CD4-positive, alpha-beta T cell (primary cell): Measurements from ENCODE around the gene FEN1. TPM values are rescaled to one million over a fixed set of nuclear protein-coding genes. Genes with fewer than 3 reads are reported as not detected.

Experiments
- ATAC-seq: fragments of 200-7000 bp; cut with Tn5 transposase; one replicate; pipeline ENCODE4 v1.10.0; 2022; ENCODE audit warnings: mild to moderate bottlenecking; ENCODE audit not compliant: poor library complexity
- CTCF ChIA-PET: fragments of 350-600 bp; sonication (Branson Sonifier 250); formaldehyde crosslinking; loops from one replicate; lab custom pipeline; 2021; ENCODE audit warnings: antibody characterized with exemption, inconsistent platforms; lab: Charles Lee
- POLR2A ChIA-PET: fragments of 350-600 bp; sonication (Branson Sonifier 250); formaldehyde crosslinking; loops from one replicate; lab custom pipeline; 2021; ENCODE audit warnings: antibody characterized with exemption, inconsistent platforms; lab: Charles Lee
- DNase-seq, 14 experiments: peaks; one replicate each; pipeline ENCODE4 v3.0.0-alpha.2; 2013 to 2020; ENCODE audit warnings: mixed read lengths in 2 of 14
- H3K27ac ChIP-seq, 2 donors: one replicate each; pipeline versions ENCODE4 v1.5.1 to v1.7.0; 2013; ENCODE audit warnings: low read length in 2 of 2, low read depth in 1 of 2, mild to moderate bottlenecking in 1 of 2
- H3K27me3 ChIP-seq, 2 experiments: 1 replicate in 1 of 2; 2 replicates in 1 of 2; pipeline versions ENCODE4 v1.6.1 to v1.7.0; 2013; ENCODE audit warnings: low read length in 2 of 2, control low read depth in 1 of 2, mild to moderate bottlenecking in 1 of 2, moderate library complexity in 1 of 2; ENCODE audit not compliant: insufficient read depth in 2 of 2, control insufficient read depth in 1 of 2
- H3K36me3 ChIP-seq: one replicate; pipeline ENCODE4 v1.6.1; 2013; ENCODE audit warnings: low read length, control low read depth; ENCODE audit not compliant: insufficient read depth
- H3K4me1 ChIP-seq: one replicate; pipeline ENCODE4 v1.6.1; 2013; ENCODE audit warnings: low read length, control low read depth; ENCODE audit not compliant: insufficient read depth
- H3K4me3 ChIP-seq: one replicate; pipeline ENCODE4 v1.5.1; 2013; ENCODE audit warnings: mild to moderate bottlenecking, low read length, moderate library complexity
- H3K9me3 ChIP-seq, 2 experiments: 1 replicate in 1 of 2; 2 replicates in 1 of 2; pipeline versions ENCODE4 v1.6.1 to v1.7.0; 2013; ENCODE audit warnings: low read length in 2 of 2, mild to moderate bottlenecking in 2 of 2, control low read depth in 1 of 2, moderate library complexity in 1 of 2; ENCODE audit not compliant: control insufficient read depth in 1 of 2, insufficient read depth in 1 of 2
- H3K27ac Mint-ChIP-seq: one replicate; pipeline ENCODE4 v1.8.0; 2020; ENCODE audit warnings: mixed read lengths
- H3K27me3 Mint-ChIP-seq: one replicate; pipeline ENCODE4 v1.8.0; 2021; ENCODE audit warnings: mixed read lengths
- H3K36me3 Mint-ChIP-seq: one replicate; pipeline ENCODE4 v1.8.0; 2021; ENCODE audit warnings: low read depth, mixed read lengths
- H3K4me1 Mint-ChIP-seq: one replicate; pipeline ENCODE4 v1.8.0; 2021; ENCODE audit warnings: low read depth, mixed read lengths
- H3K4me3 Mint-ChIP-seq: one replicate; pipeline ENCODE4 v1.8.0; 2020; ENCODE audit warnings: mild to moderate bottlenecking, mixed read lengths
- H3K9me3 Mint-ChIP-seq: one replicate; pipeline ENCODE4 v1.8.0; 2020; ENCODE audit warnings: mixed read lengths
- CTCF ChIP-seq: fragments of 200-600 bp; IDR thresholded peaks from one replicate; pipeline ENCODE4 v1.8.0; 2022; ENCODE audit warnings: antibody characterized with exemption, mild to moderate bottlenecking
- intact Hi-C, 2 experiments: fragments of 100-400 bp; cut with DNase I in 1 of 2; cut with micrococcal nuclease in 1 of 2; formaldehyde crosslinking; loops; one replicate each; pipeline versions ENCODE4 v1.15.1 to v1.9.0; 2023 to 2025; cut with DNase I, micrococcal nuclease
- total RNA-seq, 174 experiments: library from RNA in 2 of 174; stranded (reverse) in 2 of 174; gene quantifications; one replicate each; pipeline ENCODE4 v1.2.3 and lab custom pipeline; 2021 to 2026

The FEN1 gene
- total RNA-seq, 2 experiments from 2014 or later = 7.5 to 9.1 TPM

GRCh38 chr11:61832207-61832606 lies 39.5 kb downstream of the FEN1 start:
- no peak for TF ChIP-seq CTCF
- H3K27me3 ChIP-seq = peaks cover 15 to 26% of the 10 kb centered on the region in 2 experiments
- intact Hi-C loops = no loop called here
- no peak overlapping the region for H3K4me3 Mint-ChIP-seq
- peaks cover 32% of the 10 kb centered on the region for H3K4me1 Mint-ChIP-seq
- no peak overlapping the region for H3K27ac Mint-ChIP-seq
- H3K9me3 Mint-ChIP-seq = no peaks in the 10 kb centered on the region
- H3K36me3 ChIP-seq = no peaks in the 10 kb centered on the region
- peaks cover 47% of the 10 kb centered on the region for H3K4me1 ChIP-seq
- peaks cover 0 to 11% of the 10 kb centered on the region in 2 experiments for H3K9me3 ChIP-seq
- no peaks in the 10 kb centered on the region for H3K36me3 Mint-ChIP-seq
- no peak overlapping the region for H3K27ac ChIP-seq
- peaks cover 58% of the 10 kb centered on the region for H3K27me3 Mint-ChIP-seq
- ATAC-seq = no peak
- ChIA-PET POLR2A (interaction anchor here (0.6 kb wide), 1 partner anchor 32 kb away, joined by 3 read pairs; no protein-coding TSS in a partner anchor), CTCF (no interaction called here)
- DNase-seq = no peak
- H3K4me3 ChIP-seq = no peak overlapping the region

GRCh38 chr11:61832754-61833153 lies 40.0 kb downstream of the FEN1 start:
- no peak overlapping the region for H3K4me3 Mint-ChIP-seq
- no peak overlapping the region for H3K4me3 ChIP-seq
- H3K36me3 Mint-ChIP-seq = no peaks in the 10 kb centered on the region
- H3K36me3 ChIP-seq = no peaks in the 10 kb centered on the region
- TF ChIP-seq CTCF = no peak
- peaks cover 0 to 15% of the 10 kb centered on the region in 2 experiments for H3K9me3 ChIP-seq
- DNase-seq (no peak), ATAC-seq (no peak)
- intact Hi-C loops = no loop called here
- ChIA-PET CTCF (no interaction called here), POLR2A (no interaction called here)
- H3K27ac Mint-ChIP-seq = no peak overlapping the region
- H3K4me1 Mint-ChIP-seq = peaks cover 31% of the 10 kb centered on the region
- no peaks in the 10 kb centered on the region for H3K9me3 Mint-ChIP-seq
- peaks cover 55% of the 10 kb centered on the region for H3K27me3 Mint-ChIP-seq
- H3K27ac ChIP-seq = no peak overlapping the region
- H3K27me3 ChIP-seq = peaks cover 15 to 24% of the 10 kb centered on the region in 2 experiments
- H3K4me1 ChIP-seq = peaks cover 42% of the 10 kb centered on the region

GRCh38 chr11:61833471-61833870 lies 40.8 kb downstream of the FEN1 start:
- peaks cover 0 to 15% of the 10 kb centered on the region in 2 experiments for H3K9me3 ChIP-seq
- no peak overlapping the region for H3K4me3 ChIP-seq
- Mint-ChIP-seq H3K4me1 (peaks cover 24% of the 10 kb centered on the region), H3K27ac (peak overlapping the region; percentile 22), H3K27me3 (peaks cover 49% of the 10 kb centered on the region), H3K4me3 (peak overlapping the region; percentile 65), H3K9me3 (no peaks in the 10 kb centered on the region), H3K36me3 (no peaks in the 10 kb centered on the region)
- H3K36me3 ChIP-seq = no peaks in the 10 kb centered on the region
- ATAC-seq (peak; percentile 30), DNase-seq (peak in 3 of 14 experiments; percentile 31 to 40 (median 31))
- ChIA-PET CTCF (no interaction called here), POLR2A (interaction anchor here (0.6 kb wide), 1 partner anchor 36 kb away, joined by 3 read pairs; no protein-coding TSS in a partner anchor)
- TF ChIP-seq CTCF = no peak
- no peak overlapping the region for H3K27ac ChIP-seq
- peaks cover 15 to 18% of the 10 kb centered on the region in 2 experiments for H3K27me3 ChIP-seq
- peaks cover 35% of the 10 kb centered on the region for H3K4me1 ChIP-seq
- intact Hi-C loops = no loop called here
